DND-41 (cell line): ENCODE measurements around the gene PPP2R2B.

Experiments
- ATAC-seq: fragments of 200-7000 bp; cut with Tn5 transposase; 3 replicates; pipeline ENCODE4 v1.9.1; 2021; ENCODE audit warnings: low read depth; ENCODE audit not compliant: insufficient read depth
- DNase-seq: peaks from one replicate; pipeline ENCODE4 v3.0.0-alpha.2; 2020
- H2AFZ ChIP-seq: 2 replicates; pipeline ENCODE4 v1.6.0; 2012; ENCODE audit warnings: low read depth, low read length
- H3K27ac ChIP-seq: 2 replicates; pipeline ENCODE4 v1.5.1; 2012; ENCODE audit warnings: low read length, inconsistent platforms
- H3K27me3 ChIP-seq: fragments of 200-600 bp; sonication (generic); 2 replicates; pipeline ENCODE4 v1.6.0; 2012; ENCODE audit warnings: low read length, mild to moderate bottlenecking, inconsistent platforms; ENCODE audit not compliant: insufficient read depth, poor library complexity
- H3K36me3 ChIP-seq: 2 replicates; pipeline ENCODE4 v1.5.1; 2012; ENCODE audit warnings: low read length, inconsistent platforms; ENCODE audit not compliant: insufficient read depth
- H3K4me1 ChIP-seq: 2 replicates; pipeline ENCODE4 v1.5.1; 2012; ENCODE audit warnings: mild to moderate bottlenecking, low read length; ENCODE audit not compliant: insufficient read depth
- H3K4me2 ChIP-seq: 2 replicates; pipeline ENCODE4 v1.6.0; 2012; ENCODE audit warnings: mild to moderate bottlenecking, moderate library complexity, low read length, inconsistent platforms; ENCODE audit not compliant: insufficient read depth
- H3K4me3 ChIP-seq, 2 experiments: fragments of 200-600 bp in 1 of 2; shearing (Covaris generic) in 1 of 2; 2 replicates each; pipeline ENCODE4 v1.5.1; 2012 to 2016; ENCODE audit warnings: inconsistent platforms in 2 of 2, low read length in 2 of 2, mild to moderate bottlenecking in 2 of 2, low read depth in 1 of 2, moderate library complexity in 1 of 2
- H3K79me2 ChIP-seq: 2 replicates; pipeline ENCODE4 v1.6.0; 2012; ENCODE audit warnings: low read length, inconsistent platforms; ENCODE audit not compliant: insufficient read depth
- H3K9ac ChIP-seq: 2 replicates; pipeline ENCODE4 v1.6.0; 2012; ENCODE audit warnings: low read depth, mild to moderate bottlenecking, inconsistent platforms, low read length, moderate library complexity
- H3K9me3 ChIP-seq: 2 replicates; pipeline ENCODE4 v1.5.1; 2012; ENCODE audit warnings: low read length, moderate library complexity, mild to moderate bottlenecking, inconsistent platforms; ENCODE audit not compliant: insufficient read depth, severe bottlenecking
- H4K20me1 ChIP-seq: 2 replicates; pipeline ENCODE4 v1.6.0; 2012; ENCODE audit warnings: low read length; ENCODE audit not compliant: insufficient read depth
- CTCF ChIP-seq: IDR thresholded peaks from 2 replicates; pipeline ENCODE4 v1.5.1; 2012; ENCODE audit warnings: borderline replicate concordance, low read length, moderate library complexity, mild to moderate bottlenecking; ENCODE audit not compliant: poor library complexity, severe bottlenecking; ENCODE audit errors: extremely low read depth
- EZH2 ChIP-seq: IDR thresholded peaks from 3 replicates; pipeline ENCODE4 v1.6.1; 2012; ENCODE audit warnings: borderline replicate concordance, low read depth, mild to moderate bottlenecking, moderate library complexity, low read length, inconsistent platforms; ENCODE audit not compliant: severe bottlenecking

PPP2R2B gene

DNA sequence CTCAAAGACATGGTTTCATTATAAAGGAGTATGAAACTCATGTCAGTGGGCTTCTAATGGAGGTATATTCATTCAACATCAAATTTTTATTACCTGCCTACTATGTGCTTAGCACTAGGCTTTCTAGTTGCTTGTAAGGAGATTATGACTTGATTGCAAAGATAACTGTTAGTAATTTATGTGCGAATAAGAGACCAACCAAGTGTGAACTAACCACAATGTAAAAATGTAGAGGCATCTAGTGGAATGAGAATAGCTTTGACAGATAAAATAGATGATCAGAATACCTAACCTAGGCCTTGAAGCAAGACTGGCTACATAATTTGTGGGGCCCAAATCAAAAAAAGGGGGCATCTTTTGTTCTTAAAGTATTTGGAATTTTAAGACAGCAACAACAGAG, 13.0 kb upstream of the PPP2R2B start:
- Histone ChIP-seq H3K36me3 (no peaks in the 10 kb centered on the region), H3K9ac (no peak overlapping the region), H2AFZ (no peak overlapping the region), H3K27me3 (no peaks in the 10 kb centered on the region), H3K9me3 (no peaks in the 10 kb centered on the region), H3K79me2 (no peaks in the 10 kb centered on the region), H3K4me2 (no peak overlapping the region), H3K4me1 (peaks cover 11% of the 10 kb centered on the region; the same call in 1 of the 2 replicates), H3K27ac (no peak overlapping the region), H4K20me1 (no peaks in the 10 kb centered on the region), H3K4me3 (no peak overlapping the region)
- TF ChIP-seq EZH2 (no peak), CTCF (no peak)
- DNase-seq (no peak), ATAC-seq (no peak)

GRCh38 chr5:146890731-146891440, 12.3 kb upstream of the PPP2R2B start:
- Histone ChIP-seq H3K4me3 (no peak overlapping the region), H3K36me3 (no peaks in the 10 kb centered on the region), H3K27ac (no peak overlapping the region), H2AFZ (peak overlapping the region; percentile 56; the same call in 1 of the 2 replicates), H3K4me1 (peaks cover 11% of the 10 kb centered on the region; the same call in 1 of the 2 replicates), H3K9me3 (no peaks in the 10 kb centered on the region), H3K9ac (no peak overlapping the region), H4K20me1 (no peaks in the 10 kb centered on the region), H3K4me2 (no peak overlapping the region), H3K27me3 (no peaks in the 10 kb centered on the region), H3K79me2 (no peaks in the 10 kb centered on the region)
- ATAC-seq (0 out of 3 replicates have a peak, but pooled peaks have one; percentile 37), DNase-seq (no peak)
- TF ChIP-seq CTCF (no peak), EZH2 (no peak)

GRCh38 chr5:146890066-146890465, 11.5 kb upstream of the PPP2R2B start:
- Histone ChIP-seq H3K27ac (no peak overlapping the region), H3K27me3 (no peaks in the 10 kb centered on the region), H4K20me1 (no peaks in the 10 kb centered on the region), H3K4me3 (no peak overlapping the region), H3K9ac (no peak overlapping the region), H3K79me2 (no peaks in the 10 kb centered on the region), H3K9me3 (no peaks in the 10 kb centered on the region), H3K4me1 (peaks cover 11% of the 10 kb centered on the region; the same call in 1 of the 2 replicates), H2AFZ (peak overlapping the region; percentile 7; the same call in 1 of the 2 replicates), H3K36me3 (no peaks in the 10 kb centered on the region), H3K4me2 (no peak overlapping the region)
- DNase-seq (no peak), ATAC-seq (no peak)
- TF ChIP-seq CTCF (no peak), EZH2 (no peak)
